HG03103 (cell line): ENCODE data around the gene THAP12.
"Not testable (repeated sequence)": the region's sequence is repeated elsewhere in the genome, so short reads cannot be mapped to it uniquely, and the experiment has no call there.

Source experiments
- ATAC-seq: cut with Tn5 transposase; IDR thresholded peaks from one replicate; pipeline ENCODE4 v1.9.1; 2021; ENCODE audit warnings: low read depth; ENCODE audit not compliant: unreplicated experiment

Gene THAP12

DNA sequence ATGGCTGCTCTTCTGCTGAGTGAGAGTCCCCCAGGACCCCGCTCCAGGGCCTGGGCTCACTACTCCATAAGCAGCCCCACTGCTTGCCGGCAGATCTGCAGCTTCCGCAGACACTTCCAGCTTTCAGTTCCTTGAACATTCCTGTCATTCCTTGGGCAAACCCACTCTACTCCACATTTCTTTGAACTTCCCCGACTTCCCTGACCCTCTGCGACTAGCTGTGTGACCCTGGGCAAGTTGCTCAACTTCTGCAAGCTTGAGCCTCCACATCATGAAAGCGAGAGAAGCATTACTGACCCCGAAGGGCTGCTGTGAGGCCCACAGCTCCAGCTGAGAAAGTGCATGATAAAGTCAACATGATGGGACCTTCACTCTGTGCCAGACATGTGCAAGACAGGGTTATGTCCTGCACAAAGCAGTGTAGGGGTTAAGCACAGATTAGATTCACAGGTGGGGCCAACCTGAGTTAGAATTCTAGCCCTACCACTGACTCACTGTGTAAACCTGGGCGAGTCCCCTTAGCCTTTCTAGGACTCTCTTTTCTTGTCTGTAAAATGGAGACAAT, 51.8 kb downstream of the THAP12 start:
- ATAC-seq: no peak

DNA sequence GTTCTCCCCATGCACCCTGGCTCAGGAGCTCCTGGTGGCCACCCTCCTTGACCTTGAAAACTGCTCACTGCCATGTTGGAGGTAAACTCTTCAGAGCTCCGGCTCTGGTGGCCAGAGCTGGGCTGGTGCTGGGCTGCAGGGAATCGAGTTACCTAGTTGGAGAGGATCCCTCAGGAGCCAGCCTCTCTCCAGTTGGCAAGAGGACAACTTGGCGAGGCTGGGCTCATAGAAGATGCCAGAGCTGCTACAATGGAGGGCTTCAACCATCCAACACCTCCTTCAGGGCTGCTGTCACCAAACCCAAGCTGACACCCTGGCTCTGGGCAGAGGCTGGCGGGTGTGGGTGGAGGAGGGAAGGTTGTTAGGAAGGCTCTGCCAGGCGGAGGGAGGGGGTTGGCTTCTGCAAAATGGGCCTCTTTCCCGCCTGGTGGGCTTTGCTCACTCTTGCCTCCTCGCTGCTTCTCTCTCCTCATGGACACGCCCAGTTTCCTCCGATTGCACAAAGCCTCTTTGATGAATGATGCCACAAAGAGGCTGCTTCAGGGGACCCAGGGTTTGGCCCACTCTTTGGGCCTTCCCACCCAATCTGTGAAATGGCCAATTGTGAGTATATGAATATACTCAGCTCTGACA, 53.1 kb downstream of the THAP12 start:
- no peak for ATAC-seq

DNA sequence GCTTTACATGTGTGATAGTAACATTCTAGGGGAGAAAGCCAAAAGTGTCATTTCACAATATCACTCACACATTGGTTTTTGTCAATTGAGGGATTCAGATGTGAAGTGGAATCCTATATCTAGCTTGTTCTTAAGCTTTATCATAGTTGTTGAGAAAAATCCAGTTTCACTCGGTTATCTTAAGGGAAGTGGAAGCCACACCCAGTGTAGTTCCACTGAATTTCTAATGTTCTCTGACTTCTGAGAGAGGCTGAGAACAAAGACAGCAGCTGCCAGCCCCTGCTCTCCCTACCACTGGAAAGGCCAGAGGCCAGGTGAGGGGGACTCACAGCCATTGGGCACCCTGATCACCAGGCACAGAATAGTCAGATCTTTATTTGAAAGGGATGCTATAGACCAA, 53.7 kb downstream of the THAP12 start:
- ATAC-seq: no peak

DNA sequence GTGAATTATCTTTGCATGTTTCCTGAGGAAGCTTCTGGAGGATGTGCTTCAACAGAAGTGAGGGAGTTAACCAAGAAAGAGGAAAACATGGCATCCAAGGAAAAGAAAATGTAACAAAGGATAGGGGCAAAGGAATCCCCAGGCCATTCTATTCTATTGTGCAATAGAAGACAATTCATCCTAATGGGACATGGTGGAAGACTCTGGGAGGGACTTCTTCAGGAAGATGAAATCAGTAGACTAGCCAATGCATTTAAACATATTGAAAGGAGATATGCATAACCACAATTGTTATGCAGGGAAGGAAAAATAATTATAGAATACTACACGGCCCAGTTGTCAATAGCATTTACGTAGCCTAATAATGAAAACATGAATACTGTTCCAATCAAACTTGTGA, 55.7 kb downstream of the THAP12 start:
- ATAC-seq: no peak

DNA sequence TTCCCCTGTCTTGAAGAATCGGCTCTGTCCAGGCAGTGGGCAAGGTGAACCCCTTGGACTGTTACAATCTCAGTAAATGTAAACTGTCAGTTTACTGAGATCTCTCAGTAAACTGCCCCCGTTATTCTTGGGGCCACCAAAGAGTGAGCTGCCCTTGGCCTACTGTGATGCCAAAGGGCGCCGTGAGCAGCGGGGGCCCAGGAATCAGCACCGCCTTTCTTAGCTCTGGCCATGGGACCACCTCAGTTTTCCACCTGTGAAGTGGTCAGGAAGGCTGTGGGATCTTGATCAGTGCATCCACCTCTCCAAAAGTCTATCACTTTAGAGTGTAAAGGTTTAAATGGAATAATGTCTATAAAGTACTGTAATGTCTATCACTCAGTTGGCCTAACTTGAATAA, 57.1 kb downstream of the THAP12 start:
- no peak for ATAC-seq

DNA sequence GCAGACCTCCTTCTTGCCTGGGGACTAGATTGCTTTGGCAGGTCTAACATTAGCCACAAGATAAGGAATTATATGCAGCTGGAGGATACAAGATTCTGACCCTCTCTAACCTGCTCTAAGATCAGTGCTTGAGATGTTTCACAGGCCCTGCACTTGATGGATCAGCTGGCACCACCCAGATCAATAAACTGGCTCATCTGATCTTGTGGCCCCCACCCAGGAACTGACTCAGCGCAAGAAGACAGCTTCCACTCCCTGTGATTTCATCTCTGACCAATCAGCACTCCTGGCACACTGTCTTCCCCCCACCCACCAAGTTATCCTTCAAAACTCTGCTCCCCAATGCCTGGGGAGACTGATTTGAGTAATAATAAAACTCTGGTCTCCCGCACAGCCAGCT, 57.6 kb downstream of the THAP12 start:
- ATAC-seq: not testable (repeated sequence)

DNA sequence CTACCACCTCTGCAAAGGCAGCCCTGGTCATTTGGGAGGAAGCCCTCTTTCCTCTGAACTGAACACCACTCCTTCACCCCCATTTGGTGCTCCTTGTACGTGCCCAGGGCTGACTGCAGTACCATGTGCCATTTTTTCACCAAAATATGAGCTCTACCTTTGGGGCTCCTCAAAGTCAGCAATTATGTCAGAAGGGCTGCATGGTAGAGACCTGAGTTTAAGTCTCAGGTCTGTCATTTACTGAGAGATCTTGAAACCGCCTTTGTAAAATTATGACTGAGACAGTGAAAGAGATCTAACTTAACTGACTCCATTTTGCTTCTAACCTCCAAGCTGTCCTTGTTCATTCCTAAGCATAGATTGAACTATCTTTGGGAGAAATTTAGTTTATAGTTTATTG, 58.0 kb downstream of the THAP12 start:
- no peak for ATAC-seq

DNA sequence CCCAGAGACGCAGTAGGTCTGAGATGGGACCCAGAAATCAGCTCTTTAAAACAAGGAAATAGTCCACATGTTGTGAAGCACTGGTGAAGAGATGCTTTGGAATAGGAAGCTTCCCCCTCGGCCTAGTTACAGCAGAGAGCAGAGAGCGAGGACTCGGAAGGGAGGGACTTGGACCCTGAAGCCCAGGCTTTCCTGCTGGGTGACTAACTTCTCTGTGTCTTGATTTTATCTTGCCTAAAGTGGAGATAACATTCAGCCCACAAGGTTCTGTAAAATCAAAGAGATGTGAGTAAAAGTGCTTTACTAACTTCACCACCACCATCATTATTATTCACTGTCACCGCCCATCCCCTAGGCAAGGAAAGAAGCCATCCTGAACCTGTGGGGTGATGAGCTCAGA, 58.4 kb downstream of the THAP12 start:
- no peak for ATAC-seq

DNA sequence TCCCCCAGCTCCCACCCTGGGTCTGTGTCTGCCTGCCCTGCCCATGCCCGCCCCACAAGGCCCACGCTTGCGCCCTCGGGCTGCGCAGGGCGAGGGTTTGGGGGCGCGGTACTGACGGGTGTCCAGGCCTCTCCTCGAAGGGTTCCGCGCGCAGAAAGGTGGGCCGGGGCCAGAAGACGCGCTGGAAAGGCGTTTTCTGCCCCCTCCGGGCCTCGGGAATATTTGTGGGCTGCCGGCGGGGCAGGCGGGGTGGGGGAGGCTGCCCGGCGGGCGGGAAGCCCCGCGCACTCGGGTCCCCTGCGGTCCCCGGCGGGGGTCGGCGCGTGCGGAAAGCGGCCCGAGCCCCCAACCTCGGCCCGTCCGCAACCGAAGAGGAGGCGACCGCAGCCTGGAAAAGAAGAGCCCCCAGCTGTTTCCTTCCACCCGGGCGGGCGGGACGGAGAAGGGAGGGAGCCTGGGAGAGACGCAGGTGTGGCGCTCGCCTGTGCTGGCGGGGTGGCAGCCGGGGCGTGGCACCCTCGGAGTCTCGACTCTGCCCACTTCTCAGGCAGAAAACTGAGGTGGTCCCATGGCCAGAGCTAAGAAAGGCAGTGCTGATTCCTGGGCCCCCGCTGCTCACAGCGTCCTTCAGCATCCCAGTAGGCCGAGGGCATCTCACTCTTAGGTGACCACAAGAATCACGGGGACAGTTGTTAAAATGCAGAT, 59.0 kb downstream of the THAP12 start:
- ATAC-seq: no peak

DNA sequence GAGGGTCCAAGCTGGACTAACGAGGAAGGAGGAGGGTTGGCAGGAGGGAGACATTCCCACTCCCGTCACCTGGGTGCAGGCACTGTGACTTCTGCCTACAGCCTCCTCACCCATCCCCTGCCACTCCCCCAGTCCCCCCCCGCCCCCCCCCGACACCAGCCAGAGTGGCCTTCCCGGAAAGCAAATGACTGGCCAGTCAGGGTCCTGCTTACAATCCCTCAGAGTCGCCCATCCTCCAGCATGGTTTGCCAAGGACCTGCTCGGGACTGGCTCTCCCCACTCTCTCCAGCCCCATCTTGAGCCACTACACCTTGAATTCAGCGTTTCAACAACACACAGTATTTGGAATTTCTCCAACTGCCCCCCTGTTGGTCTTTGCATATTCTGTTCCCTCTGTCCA, 59.6 kb downstream of the THAP12 start:
- no peak for ATAC-seq

DNA sequence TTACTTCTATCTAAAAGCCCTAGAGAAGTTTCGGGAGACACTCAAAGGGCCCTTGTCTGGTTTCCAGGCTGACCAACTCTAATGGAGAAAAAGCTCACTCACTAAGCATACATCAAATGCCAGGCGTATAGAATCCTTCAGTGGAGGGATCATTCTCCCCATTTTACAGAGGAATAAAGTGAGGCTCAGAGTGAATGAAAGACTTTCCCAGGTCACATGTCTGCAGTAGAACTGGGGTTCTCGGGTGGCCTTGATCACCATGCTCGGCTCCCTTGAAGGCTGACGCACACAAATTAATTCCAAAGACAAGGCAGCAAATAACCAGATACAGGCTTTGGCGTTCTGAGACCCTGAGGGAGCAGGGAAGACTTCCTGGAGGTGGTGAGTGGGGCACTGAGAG, 60.0 kb downstream of the THAP12 start:
- ATAC-seq: no peak

DNA sequence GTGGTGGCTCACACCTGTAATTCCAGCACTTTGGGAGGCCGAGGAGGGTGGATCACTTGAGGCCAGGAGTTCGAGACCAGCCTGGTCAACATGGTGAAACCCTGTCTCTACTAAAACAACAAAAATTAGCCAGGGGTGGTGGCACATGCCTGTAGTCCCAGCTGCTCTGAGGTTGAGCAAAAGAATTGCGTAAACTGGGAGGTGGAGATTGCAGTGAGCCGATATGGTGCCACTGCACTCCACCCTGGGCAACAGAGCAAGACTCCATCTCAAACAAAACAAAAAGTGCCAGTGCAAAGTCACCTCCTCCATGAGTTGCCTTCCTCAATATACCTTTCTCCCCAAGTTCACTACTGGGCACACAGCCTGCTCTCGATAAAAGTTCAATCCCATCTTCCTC, 61.1 kb downstream of the THAP12 start:
- ATAC-seq: not testable (repeated sequence)

DNA sequence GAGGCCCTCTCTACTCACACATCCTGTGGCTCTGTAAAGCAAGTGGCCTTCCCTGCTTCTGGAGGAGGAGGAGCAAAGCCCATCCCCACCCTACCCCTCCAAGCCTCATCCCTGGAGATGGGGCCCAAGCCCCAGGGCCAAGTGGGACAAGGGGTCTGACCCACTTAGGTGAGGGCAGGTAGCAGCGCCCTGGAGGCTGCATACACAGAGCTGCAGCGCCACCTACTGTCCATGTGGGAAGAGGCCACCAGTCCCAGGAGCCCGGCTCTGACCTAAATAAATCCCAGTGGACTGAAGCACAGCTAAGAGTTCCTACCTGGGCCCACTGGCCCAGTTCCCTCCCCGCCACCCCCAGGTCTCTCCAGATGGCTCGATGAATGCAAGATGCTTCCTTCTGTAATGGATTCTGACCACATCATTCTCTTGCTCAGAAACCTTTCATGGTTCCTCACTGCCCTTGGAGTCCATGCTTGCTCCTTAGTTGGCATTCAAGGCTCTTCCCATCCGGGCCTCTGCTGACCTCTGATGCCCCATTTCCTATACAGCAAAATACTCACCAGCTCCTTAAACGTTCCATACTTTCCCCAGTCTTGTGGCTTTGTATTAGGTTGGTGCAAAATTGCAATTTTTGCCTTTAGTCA, 62.1 kb downstream of the THAP12 start:
- ATAC-seq: no peak

DNA sequence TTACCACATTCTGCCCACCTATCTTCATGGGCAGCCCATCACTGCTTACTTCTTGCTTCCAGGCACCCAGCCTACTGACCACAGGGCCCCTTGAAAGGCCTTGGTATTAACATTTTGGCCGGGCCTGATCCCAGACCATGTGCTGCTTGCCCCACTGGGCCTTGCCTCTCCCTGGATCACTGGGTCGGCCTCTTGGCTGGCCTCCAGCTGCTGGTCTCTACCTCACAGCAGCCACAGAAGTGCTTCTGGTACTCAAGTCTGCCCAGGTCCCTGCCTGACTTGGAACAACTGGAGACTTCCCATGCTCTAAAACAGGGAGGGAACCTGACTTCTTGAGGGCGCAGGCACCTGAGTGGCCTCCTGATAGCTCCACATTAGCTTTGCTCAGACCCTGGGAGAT, 63.6 kb downstream of the THAP12 start:
- ATAC-seq: no peak

DNA sequence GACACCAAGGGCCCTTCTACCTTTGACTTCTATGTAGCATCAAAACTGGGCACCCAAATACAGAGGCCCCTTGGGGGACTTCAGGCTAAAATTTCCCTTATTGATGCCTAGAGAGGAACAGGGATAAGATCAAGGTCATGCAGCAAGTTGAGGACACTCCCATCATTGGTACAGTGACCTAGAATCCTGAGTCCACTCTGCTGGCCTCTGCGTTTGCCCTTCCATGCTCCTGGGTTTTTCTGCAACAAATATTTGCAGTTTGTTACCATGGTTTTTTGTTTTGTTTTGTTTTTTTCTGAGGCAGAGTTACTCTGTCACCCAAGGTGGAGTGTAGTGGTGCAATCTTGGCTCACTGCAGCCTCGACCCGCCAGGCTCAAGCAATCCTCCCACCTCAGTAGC, 64.2 kb downstream of the THAP12 start:
- no peak for ATAC-seq

DNA sequence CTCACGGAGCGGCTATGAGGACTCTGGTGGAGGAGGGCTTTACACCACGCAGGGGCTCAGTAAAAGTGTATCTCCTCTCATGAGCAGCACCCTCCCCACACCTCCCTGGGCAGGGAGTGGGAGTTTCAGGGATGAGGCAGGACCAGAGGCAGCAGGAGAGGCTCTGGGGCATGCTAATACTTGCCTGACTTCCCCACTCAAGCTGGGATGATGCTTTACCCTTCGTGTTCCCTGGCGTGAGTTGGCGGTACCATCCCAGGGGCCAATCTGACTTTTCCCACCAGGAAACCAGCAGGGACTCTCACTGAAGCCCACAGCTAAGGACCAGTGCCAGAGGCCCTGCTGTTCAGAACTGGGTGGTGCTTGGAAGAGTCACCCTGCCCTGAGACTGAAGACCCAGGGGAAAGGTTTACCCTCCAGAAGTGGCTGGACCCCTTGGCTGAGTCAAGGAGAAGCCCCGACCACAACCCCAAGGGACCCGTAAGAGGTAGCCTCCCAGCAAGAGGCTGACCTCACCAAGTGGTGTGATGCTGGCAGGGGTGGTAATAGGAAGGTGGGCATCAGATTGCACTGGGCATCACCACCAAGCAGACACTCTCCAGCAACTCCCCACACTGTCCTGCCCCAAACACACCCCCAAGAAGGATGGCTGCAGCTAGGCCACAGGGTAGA, 65.6 kb downstream of the THAP12 start:
- no peak for ATAC-seq

DNA sequence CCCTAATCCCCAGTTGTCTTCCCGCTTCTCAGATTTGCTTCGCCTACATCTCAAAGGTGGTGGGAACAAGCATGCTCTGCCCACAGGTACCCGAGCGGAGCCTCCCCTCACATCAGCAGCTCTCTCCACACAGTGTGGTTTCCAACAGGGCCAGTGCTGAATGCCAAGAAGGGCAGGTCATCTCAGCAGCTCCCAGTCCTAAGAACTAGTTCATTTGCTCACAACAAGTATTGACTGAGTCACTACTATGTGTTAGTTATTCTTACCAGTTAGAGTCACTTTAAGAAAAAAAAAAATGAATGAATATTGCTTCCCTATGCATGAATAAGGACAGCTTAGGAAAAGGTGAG, 66.2 kb downstream of the THAP12 start:
- no peak for ATAC-seq

DNA sequence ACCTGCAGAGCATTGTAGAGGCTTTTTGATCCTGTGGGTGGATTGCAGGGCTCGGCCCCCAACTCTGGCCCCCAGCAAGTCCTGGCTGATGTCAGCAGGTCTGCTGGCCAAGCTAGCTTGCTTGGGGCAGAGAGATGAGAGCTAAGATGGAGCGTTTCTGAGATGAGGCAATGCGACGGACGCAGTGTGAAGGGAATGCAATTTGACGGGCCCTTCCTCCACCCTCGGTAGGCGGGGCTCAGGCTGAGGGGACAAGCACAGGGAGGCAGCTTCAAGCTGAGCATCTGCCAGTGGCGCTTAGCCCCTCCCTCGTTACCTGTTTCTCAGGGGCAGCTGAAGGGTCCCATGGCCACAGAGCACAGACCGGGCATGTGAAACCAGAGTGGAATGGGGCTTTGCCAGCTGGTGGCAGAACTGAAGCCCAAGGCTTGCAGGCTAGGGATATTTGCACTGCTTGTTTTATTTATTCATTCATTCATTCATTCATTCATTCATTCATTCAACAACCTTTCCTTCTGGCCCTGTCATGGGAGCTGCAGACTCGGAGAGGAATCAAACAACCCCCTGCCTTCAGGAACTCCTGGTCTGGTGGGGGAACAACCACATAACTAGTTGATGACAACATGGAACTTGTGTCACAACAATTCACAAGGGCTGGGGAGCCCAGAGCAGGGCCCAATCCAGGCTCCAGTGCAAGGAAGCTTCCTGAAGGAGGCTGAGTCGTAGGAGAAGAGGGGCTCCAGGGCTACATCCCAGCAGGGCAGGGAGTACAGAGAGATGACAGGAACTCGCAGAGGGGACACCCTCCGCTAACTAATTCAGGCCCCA, 66.8 kb downstream of the THAP12 start:
- no peak for ATAC-seq

DNA sequence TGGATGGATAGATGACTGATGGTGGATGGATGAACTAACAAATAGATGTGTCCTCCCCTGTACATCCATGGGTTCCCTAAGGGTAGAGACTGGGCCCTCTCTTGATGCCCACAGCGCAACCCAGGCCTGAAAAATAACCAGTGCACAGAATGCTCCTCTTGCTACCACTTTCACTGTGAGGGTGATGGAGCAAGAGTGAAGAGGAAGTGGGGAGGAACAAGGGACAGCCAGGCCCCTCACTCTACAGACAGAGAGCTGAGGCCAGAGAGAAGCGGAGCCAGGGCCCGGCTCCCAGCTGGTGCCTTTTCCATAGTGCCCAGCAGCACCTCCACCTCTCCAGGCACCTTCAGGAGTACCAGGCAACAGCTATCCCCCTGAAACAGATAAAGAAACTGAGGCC, 67.7 kb downstream of the THAP12 start:
- ATAC-seq: no peak

DNA sequence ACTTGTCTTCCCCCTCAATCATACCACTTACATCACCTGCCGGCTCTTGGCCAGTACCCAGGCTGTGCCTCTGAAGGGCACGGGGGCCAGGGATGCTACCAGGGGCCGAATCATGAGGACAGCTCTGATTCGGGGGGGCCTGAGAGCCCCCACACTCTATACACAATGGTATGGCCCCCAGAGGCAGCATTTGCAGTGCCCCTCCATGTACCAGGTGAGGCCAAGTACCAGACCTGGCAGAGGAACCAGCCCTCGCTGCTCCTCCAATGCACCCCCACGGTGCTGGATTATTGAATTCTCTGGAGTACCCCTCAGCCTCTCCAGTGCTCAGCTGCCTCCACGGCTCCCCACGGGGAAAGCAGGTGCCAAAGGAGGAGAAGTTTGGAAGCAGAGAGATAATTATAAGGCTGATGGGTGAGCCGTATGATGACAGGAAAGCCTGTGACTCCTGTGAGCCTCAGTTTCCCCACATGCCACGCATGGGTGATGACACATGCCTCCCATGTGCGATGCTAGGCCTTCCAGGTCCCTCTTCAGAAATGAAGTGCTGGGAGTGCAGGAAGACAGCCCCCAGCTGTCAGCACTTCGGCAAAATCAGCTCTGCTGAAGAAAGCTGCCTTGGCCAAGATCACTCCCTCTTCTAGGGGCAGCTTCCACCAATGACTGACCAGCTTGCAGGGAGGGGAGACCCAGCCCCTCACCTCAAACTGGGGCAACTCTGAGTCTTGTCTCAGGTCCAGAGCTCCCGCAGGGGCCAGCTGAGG, 69.9 kb downstream of the THAP12 start:
- no peak for ATAC-seq
